ENCODE measurements around the gene RPS6KA5.

DNA sequence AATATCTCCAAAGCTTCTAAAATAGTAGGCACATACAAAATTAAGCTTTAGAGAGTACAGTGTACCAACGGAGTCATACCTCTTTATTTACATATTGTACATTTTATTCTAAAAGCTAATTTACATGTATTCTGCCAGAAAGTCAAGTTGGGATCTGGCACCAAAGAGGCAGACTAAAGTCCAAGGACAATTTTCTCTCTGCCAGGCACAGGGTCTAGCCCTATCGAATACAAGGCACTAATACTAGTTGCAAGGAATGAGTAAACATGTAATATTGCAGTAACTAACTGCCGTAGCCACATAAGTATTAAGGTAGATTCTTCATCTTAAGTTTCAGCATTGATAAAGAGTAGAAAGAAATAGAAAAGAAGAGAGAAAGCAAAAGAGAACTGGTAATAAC is 93.9 kb downstream of the RPS6KA5 start:
- TF ChIP-seq CTCF (IDR thresholded peaks at IDR 0.05) (no peak), POLR2AphosphoS5 (IDR thresholded peaks at IDR 0.05) (no peak)

Measured in stomach (tissue), 4 donors.